Measurements from ENCODE around the gene PANX1. TPM values are rescaled to one million over a fixed set of nuclear protein-coding genes. Genes with fewer than 3 reads are reported as not detected.

Gene PANX1
- total RNA-seq, 3 donors from 2014 or later (not counting 1 experiment from before 2014, with no cell fraction given): 8.6 to 13.6 (median 13.4) TPM

DNA sequence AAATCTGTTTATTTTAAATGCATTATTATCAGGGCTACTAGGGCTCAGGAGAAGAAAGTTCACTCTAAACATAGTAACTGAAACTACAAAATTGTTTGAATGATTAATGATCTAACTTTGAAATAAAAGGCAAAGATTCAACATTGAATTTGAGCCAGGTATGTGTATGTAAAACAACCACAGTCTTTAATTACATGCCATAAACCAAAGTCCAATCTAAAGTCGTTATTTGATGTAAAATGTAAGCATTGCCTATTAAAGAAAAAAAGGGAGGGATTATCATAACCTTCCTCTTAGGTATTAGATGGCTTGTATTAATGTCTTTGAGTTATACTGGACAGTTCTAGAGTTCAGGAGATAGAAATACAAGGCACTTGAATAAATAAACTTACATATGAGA is 25.2 kb upstream of the PANX1 start:
- H3K36me3 Mint-ChIP-seq: no peaks in the 10 kb centered on the region
- TF ChIP-seq, protein P1, sequence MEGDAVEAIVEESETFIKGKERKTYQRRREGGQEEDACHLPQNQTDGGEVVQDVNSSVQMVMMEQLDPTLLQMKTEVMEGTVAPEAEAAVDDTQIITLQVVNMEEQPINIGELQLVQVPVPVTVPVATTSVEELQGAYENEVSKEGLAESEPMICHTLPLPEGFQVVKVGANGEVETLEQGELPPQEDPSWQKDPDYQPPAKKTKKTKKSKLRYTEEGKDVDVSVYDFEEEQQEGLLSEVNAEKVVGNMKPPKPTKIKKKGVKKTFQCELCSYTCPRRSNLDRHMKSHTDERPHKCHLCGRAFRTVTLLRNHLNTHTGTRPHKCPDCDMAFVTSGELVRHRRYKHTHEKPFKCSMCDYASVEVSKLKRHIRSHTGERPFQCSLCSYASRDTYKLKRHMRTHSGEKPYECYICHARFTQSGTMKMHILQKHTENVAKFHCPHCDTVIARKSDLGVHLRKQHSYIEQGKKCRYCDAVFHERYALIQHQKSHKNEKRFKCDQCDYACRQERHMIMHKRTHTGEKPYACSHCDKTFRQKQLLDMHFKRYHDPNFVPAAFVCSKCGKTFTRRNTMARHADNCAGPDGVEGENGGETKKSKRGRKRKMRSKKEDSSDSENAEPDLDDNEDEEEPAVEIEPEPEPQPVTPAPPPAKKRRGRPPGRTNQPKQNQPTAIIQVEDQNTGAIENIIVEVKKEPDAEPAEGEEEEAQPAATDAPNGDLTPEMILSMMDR (IDR thresholded peaks at IDR 0.05): no peak
- H3K27me3 Mint-ChIP-seq (ENCODE audit: low read depth in 2 of 2): peaks cover 0 to 8% of the 10 kb centered on the region in 2 donors
- Histone ChIP-seq H3K4me3 (ENCODE audit: low read length) (no peak overlapping the region), H3K27me3 (ENCODE audit: control insufficient read depth, insufficient read depth, low read length) (no peaks in the 10 kb centered on the region), H3K36me3 (ENCODE audit: control insufficient read depth, insufficient read depth, low read length) (no peaks in the 10 kb centered on the region), H3K27ac (ENCODE audit: low read length) (no peak overlapping the region), H3K9me3 (ENCODE audit: control insufficient read depth, insufficient read depth, low read length) (no peaks in the 10 kb centered on the region), H3K4me1 (ENCODE audit: control insufficient read depth, insufficient read depth, low read length) (no peaks in the 10 kb centered on the region)
- intact Hi-C loops (cut with micrococcal nuclease): no loop called here
- no CpG with 5 or more reads among the region's 1 CpG for WGBS (ENCODE audit: insufficient coverage)
- no peak for ATAC-seq
- DNase-seq: no peak
- H3K4me3 Mint-ChIP-seq: no peak overlapping the region
- H3K4me1 Mint-ChIP-seq: no peaks in the 10 kb centered on the region
- H3K27ac Mint-ChIP-seq: no peak overlapping the region
- peaks cover 2 to 7% of the 10 kb centered on the region in 2 donors for H3K9me3 Mint-ChIP-seq

GRCh38 chr11:94104734-94105133 is 23.9 kb upstream of the PANX1 start:
- no peak for DNase-seq
- Mint-ChIP-seq H3K36me3 (no peaks in the 10 kb centered on the region), H3K4me3 (no peak overlapping the region), H3K9me3 (peaks cover 2 to 3% of the 10 kb centered on the region in 2 donors), H3K4me1 (no peaks in the 10 kb centered on the region), H3K27me3 (ENCODE audit: low read depth in 2 of 2) (peaks cover 0 to 8% of the 10 kb centered on the region in 2 donors), H3K27ac (no peak overlapping the region)
- no peaks in the 10 kb centered on the region for H3K36me3 ChIP-seq (ENCODE audit: control insufficient read depth, insufficient read depth, low read length)
- no peak for ATAC-seq
- H3K4me3 ChIP-seq (ENCODE audit: low read length): no peak overlapping the region
- no peak overlapping the region for H3K27ac ChIP-seq (ENCODE audit: low read length)
- TF ChIP-seq, protein P1 (IDR thresholded peaks at IDR 0.05): no peak
- intact Hi-C loops (cut with micrococcal nuclease): no loop called here
- H3K4me1 ChIP-seq (ENCODE audit: control insufficient read depth, insufficient read depth, low read length): no peaks in the 10 kb centered on the region
- no peaks in the 10 kb centered on the region for H3K27me3 ChIP-seq (ENCODE audit: control insufficient read depth, insufficient read depth, low read length)
- no peaks in the 10 kb centered on the region for H3K9me3 ChIP-seq (ENCODE audit: control insufficient read depth, insufficient read depth, low read length)

- Mint-ChIP-seq H3K27ac (no peak overlapping the region), H3K9me3 (peaks cover 2 to 3% of the 10 kb centered on the region in 2 donors), H3K4me3 (no peak overlapping the region), H3K27me3 (ENCODE audit: low read depth in 2 of 2) (peaks cover 2 to 19% of the 10 kb centered on the region in 2 donors), H3K4me1 (no peaks in the 10 kb centered on the region), H3K36me3 (no peaks in the 10 kb centered on the region)
- Histone ChIP-seq H3K27me3 (ENCODE audit: control insufficient read depth, insufficient read depth, low read length) (no peaks in the 10 kb centered on the region), H3K27ac (ENCODE audit: low read length) (no peak overlapping the region), H3K9me3 (ENCODE audit: control insufficient read depth, insufficient read depth, low read length) (no peaks in the 10 kb centered on the region), H3K4me3 (ENCODE audit: low read length) (no peak overlapping the region), H3K4me1 (ENCODE audit: control insufficient read depth, insufficient read depth, low read length) (no peaks in the 10 kb centered on the region), H3K36me3 (ENCODE audit: control insufficient read depth, insufficient read depth, low read length) (no peaks in the 10 kb centered on the region)
- TF ChIP-seq, protein P1 (IDR thresholded peaks at IDR 0.05): no peak
- 90% methylated on average over 4 of the region's 4 CpGs for WGBS (ENCODE audit: insufficient coverage)
- intact Hi-C loops (cut with micrococcal nuclease): no loop called here
- no peak for DNase-seq
- no peak for ATAC-seq
Observed at GRCh38 chr11:94106716-94107115, 21.9 kb upstream of the PANX1 start.

DNA sequence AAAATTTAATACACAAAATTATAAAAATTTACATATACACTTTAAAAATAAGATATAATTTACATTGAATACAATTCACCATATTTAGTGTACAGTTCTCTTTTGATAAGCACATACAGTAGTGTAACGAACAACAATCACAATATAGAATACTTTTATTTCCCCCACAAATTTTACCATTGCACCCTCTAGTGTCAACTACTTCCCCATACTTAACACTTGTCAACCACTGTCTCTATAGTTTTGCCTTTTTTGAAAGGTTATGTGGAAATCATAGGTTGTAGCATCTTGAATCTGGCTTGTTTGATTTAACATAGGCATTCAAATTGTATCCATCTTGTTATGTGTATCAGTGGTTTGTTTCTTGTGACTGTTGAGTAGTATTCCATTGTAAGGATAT is 21.3 kb upstream of the PANX1 start:
- Mint-ChIP-seq H3K36me3 (no peaks in the 10 kb centered on the region), H3K4me3 (no peak overlapping the region), H3K4me1 (no peaks in the 10 kb centered on the region), H3K27me3 (ENCODE audit: low read depth in 2 of 2) (peaks cover 2 to 19% of the 10 kb centered on the region in 2 donors), H3K9me3 (peaks cover 2 to 3% of the 10 kb centered on the region in 2 donors), H3K27ac (no peak overlapping the region)
- TF ChIP-seq, protein P1 (IDR thresholded peaks at IDR 0.05): no peak
- Histone ChIP-seq H3K4me3 (ENCODE audit: low read length) (no peak overlapping the region), H3K27ac (ENCODE audit: low read length) (no peak overlapping the region), H3K9me3 (ENCODE audit: control insufficient read depth, insufficient read depth, low read length) (no peaks in the 10 kb centered on the region), H3K27me3 (ENCODE audit: control insufficient read depth, insufficient read depth, low read length) (no peaks in the 10 kb centered on the region), H3K4me1 (ENCODE audit: control insufficient read depth, insufficient read depth, low read length) (no peaks in the 10 kb centered on the region), H3K36me3 (ENCODE audit: control insufficient read depth, insufficient read depth, low read length) (no peaks in the 10 kb centered on the region)
- no peak for ATAC-seq
- intact Hi-C loops (cut with micrococcal nuclease): no loop called here
- no peak for DNase-seq
- 100% methylated on average over 1 of the region's 1 CpG for WGBS (ENCODE audit: insufficient coverage)
